GM19193 (cell line): ENCODE measurements around the gene SGCA.

ENCODE experiments used
- POLR2A ChIP-seq: IDR thresholded peaks from 4 replicates; pipeline ENCODE4 v1.6.1; 2011; ENCODE audit not compliant: insufficient read depth, insufficient read length; ENCODE audit errors: extremely low read depth

SGCA gene

DNA sequence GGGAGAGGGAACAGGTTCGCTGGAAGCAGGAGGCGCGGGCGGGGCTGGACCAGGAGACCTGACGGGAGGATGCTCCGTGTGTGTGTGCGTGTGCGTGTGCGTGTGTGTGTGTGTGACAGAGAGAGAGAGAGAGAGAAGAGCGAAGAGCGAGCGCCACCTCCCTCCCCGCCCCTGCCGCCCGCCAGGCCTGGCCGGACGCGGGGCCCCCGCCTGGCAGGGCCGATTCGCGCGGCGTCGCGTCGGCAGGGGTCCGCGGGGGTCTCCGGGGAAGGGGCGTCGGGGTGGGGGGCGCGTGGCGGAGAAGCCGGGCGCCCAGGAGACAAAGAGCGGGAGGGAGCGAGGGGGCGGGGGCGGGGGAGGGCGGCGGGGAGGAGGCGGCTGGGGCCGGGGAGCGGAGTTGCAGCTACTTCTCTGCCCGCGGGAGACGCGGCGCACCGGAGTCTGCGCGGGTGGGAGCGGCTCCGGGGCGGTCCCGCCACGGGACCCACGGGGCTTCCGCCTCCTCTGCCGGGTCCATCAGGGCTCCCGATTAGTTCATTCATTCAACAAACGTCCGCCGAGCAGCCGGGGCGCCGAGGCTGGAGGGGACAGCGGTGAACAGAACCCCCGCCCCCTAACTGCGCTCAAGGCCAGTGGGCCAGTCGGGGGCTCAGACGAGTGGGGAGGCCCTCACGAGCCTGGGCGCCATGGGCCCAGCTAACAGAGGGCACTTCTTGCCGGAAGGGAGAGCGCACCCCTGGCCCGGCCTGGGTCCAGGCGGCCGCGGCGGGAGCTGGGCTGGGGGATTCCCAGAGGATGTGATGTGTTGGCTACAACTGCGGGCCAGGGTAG lies 35.9 kb upstream of the SGCA start, which contains the start of gene SAMD14:
TSS of gene SAMD14 (minus strand) at position 433 of the 831 bp plus-strand sequence. CDS start 5,201 bp downstream, outside the sequence.
- no peak for TF ChIP-seq POLR2A

DNA sequence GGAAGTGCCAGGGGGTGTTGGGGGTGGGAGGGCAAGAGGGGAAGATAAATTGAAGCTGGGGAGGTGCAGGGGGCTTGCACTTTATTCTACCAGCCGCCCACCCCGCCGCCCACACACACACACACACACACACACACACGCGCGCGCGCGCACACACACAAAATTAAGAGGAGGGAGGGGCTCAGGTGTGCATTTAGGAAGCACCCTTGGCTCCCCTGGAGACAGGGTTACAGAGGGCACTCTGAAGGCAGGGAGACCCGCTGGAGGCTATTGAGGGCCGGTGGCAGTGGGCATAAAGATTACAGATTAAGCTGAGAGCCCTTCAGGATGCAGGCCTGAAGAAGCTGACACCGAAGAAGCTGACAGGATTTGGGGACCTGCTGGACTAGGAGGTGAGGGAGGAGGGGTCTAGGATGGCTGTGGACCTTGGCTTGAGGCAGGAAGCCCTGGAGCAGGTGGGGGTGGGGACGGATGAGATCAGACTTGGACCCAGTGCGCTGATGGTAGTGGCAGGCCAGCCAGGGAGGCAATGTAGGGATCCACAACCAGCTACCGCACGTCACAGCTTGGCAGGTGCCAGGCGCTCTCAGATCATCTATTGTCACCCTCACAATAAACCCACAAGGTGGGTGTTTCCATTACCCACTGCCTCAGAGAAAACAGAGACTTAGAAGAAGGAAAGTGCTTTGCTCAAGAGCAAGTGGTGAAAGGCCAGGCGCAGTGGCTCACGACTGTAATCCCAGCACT lies 35.1 kb upstream of the SGCA start:
- no peak for TF ChIP-seq POLR2A

DNA sequence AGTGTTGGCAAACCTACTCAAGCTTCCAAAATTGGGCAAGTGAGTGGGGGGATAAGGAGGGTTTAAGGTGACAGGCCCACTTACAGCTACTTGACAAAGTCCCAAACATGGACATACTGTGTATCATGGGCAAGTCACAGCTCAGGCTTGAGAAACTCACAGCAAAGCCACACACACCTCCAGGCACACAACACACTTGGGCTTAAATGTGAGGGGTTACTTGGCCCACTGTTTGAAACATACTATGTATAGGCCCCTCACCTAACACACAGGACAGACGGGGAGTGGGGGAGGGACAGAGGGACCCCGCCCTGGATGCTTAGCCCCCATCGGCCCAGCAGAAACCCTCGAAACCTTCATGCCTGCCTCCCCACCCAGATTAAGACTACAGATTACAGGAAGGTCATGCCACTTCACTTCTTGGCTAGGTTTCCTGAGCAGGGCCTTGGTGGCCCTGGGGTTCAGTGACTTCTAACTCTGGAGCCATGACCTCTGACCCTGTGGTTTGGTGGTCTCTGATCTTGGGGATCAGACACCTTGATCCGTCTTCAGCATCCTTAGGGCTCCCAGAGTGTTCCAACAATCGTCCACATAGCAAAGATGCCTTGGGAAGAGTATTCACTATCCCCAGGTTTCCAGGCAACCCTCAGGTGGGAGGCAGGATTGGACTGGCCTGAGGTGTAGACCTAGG lies 33.6 kb upstream of the SGCA start:
- peak; percentile 41 for TF ChIP-seq POLR2A

DNA sequence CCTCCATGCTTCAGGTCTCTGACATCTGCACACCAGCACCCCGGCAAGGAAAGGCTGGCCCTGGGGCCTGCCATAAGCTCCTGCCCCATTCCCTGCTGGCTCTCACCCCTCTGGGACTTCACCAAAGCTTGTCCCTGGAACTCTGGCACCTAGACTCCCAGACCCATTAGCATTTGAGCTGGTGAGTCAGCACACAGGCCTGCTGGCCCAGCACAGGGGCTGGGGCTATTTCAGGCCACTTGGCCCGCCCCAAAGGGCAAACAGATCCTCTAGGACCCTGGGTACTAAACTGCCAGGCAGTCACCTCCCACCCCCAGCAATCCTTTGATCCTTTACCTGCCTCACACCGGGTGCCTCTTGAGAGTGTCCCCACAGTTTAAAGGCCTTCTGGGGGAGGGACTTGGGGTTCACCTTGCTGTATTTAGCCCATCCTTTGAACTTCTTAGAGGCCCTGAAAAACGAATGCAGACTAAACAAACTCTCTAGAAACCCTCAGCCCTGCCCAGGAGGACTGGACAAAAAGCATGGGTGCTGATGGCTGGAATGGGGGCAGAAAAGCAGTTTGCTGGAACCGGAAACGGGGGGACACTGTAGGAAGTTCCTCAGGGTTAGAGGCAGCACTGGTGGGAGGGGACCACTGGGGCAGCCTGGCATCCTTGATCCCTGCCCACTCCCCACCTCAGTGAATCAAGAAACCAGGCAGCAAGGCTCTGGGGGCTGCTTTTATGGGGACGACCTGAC lies 32.6 kb upstream of the SGCA start:
- TF ChIP-seq POLR2A: no peak

DNA sequence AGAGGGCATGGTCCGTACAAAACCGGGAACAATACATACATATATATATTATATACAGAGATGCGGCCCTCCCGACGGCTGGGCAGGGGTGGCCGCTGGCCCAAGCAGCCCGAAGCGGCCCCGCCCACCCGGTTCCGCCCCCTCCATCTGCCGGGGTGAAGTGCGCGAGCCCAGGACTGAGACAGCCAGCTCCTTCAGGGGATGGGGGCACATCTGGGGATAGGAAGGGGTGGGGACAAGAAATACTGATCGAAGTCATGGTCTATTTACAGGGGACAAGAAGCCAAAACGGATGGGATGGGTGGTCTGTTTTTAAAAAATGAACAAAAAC lies 32.1 kb upstream of the SGCA start:
- TF ChIP-seq POLR2A: no peak

DNA sequence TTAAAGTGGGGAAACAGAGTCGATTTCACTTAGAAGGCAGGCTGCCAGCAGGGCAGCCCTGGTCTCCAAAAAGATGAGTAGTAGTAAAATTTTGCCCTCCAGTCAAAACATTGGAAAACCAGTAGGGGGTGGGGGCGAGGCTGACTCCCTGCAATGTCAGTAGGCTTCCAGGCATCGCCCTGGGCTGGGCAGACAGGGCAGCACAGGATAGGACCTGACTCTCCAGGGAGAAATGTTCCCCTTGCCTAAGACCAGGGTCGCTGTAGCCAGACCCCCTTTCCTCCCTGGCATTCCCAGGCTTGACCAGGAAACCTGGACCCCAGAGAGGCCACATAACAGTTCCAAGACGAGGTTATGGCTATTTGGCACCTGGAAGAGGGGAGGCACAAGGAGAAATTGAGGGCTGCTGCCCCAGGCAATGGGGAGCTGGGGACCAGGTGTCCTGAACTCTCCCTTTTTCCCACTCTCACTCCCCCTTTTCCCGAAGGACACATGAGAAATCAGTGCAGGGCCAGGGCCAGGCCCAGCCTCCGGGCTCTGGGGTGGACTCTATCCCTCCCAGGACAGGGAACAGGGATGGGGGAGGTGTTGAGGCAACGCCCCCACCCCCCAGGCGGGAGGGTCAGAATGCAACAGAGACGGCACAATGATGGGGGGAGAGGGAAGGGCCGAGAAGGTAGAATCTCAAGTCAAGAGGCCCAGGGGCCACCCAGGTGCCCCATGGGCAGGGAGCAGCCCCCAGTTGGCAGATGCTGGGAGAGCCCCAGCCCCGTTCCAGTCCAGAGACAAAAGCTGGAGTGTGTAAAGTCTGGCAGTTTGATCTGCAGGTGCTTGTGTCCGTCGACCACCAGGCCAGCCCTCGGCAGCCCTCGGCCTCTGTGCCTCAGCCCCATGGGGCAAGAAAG lies 31.3 kb upstream of the SGCA start:
- TF ChIP-seq POLR2A: peak; percentile 15

DNA sequence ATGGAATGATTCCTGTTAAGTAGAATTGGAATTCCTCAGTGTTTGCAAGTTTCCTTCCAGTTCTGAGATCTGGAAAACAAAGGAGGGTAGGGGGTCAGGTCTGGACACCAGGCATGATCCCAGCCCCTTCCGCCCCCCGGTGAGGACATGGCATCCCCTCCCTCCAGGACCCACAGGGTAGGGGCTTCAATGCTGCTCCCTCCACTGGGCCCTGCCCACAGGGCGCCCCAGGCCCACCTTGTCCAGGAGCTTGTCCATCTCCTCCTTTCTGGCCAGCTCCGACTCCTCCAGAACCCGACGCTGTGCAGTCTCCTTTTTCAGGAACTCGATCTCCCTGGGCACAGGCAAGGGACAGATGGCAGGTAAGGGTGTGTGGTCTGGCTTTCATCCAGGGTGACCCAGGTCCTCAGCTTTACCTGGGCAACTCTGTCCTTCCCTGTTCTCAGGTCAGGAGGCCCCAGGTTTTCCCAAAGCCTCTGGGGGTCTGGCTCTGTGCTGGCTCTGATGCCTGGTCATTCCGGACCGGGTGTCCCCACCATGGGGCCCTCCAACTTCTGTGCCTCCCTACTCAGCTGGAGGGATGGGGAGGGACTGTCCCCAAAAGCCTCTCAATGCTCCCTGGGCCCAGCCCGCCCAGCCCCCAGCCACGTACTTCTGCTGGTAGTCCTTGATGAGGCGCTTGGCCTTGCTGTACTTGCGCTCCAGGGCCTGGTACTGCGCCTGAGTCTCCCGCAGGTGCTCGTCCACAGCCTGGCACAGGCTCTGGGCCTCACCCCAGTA lies 30.3 kb upstream of the SGCA start:
- TF ChIP-seq POLR2A: no peak

DNA sequence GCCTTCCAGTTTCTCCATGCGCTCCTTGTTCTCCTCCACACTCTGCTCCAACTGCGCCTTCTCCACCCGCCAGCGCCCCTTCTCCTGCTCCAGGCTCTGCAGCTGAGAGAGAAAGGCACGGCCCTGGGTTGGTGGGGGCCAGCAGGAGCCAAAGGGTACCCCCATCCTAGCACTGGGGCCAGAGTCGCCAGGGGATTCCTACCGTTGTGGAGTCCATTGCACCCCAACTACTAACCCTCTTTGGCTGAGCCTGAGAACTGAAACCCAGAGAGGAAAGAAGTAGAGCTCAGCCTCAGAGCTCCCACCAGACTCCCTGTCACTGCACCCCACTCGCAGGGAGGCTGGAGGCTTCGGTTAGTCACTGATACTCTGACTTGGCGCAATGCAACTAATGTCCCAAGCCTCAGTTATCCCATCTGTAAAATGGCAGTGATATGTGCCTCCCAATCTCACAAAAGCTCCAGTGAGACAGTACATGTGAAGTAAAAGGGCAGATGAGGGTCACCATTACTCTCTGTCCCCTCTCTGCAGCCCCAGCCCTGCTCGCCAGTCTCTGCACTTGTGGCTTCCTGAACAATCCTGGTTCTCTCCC lies 29.6 kb upstream of the SGCA start:
- no peak for TF ChIP-seq POLR2A

DNA sequence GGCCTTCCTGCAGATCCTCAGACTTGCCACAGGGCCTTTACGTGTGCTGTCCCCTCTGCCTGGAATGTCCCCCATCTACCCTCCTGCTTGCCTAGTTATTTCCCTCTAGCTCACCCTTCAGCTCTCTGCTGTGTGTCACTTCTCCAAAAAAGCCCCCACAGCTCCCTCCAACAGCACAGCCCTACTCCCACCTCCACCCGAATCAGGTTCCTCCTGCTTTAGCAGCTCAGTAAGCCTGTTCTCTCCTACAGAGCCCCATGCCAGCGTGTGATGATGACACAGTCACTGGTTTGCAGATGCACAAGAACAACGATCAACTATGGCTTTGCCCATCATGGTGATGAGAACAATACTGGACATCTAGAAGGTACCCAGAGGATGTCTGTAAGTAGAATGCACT lies 28.8 kb upstream of the SGCA start:
- no peak for TF ChIP-seq POLR2A

DNA sequence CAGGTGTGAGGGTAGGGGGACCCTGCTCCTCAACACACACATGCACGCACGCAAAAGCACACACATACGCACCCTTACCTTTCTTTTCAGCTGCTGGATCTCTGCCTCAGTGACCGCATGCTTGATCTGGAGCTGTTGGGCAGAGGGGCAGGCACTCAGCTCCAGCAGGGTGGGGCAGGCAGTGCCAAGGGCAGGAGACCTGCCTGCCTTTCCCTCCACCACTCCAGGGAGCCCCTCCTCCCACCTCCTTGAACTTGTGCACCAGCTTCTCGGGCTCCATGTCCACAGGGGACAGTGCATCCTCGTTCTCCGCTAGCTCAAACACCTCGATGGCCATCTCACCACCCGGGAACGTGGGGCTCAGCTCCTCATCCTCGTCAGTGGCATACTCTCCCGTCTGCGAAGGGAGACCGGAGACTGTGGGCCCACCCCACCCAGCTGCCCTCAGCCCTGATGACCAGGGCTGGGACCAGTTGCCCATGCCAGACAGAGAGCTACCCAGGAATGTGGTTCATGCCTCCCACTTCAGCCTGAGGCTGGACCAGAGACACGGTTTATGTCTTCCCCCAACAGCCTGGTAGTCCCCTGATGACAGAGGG lies 26.5 kb upstream of the SGCA start:
- no peak for TF ChIP-seq POLR2A

DNA sequence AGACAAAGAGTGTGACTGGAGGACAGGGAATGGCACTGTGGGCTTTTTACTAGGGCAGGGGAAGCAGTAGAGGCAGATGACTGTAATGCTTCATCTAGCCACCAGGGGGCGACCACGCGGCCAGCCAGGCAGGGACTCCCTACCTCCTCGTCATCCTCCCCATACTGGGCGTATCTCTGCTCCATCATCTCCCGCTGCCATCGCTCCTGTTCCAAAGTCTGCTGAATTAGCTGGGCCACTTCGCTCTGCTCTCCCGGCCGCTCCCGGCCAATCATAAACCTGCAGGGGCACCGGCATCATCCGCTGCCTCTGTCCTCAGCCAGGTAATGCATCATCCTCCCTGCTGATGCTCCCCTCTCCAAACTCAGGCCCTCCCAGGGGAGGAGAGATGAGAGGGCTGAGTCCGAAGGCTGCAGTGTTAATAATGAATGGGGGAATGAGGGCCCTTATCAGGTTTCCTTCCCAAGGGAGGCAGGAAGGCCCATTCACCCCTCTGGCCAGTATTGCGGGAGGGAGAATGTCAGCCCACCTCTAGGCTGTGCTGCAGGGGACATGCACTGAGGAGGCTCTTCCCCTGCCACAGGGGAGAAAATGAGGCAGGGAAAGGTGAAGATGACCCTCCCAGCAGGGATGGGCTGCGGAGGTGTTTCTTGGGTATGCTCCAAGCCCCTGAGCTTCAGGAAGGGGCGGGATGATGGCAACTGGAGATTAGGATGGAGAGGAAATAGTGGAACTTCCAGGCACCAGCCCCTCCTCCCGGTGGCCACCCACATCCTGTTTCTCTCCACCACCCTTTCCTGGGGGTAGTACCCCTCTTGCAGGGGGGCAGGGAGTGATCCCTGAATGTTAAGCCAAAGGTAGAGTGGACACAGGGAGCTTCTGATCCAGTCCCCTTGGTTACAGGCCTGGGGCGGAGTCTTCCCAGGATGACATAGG lies 25.6 kb upstream of the SGCA start:
- TF ChIP-seq POLR2A: no peak
